Thyroid gland (tissue), 4 donors: ENCODE results near the gene STK4.

ENCODE experiments used
- CTCF ChIP-seq, 6 experiments: fragments of 200-600 bp in 3 of 6; fragments of 450-650 bp in 3 of 6; sonication (generic) in 3 of 6; IDR thresholded peaks; one replicate each; pipeline ENCODE4 v1.5.1; 2016 to 2019; ENCODE audit warnings: antibody characterized with exemption in 6 of 6, mild to moderate bottlenecking in 2 of 6, inconsistent platforms in 1 of 6, moderate library complexity in 1 of 6
- POLR2A ChIP-seq, 2 donors: fragments of 450-650 bp; IDR thresholded peaks; one replicate each; pipeline ENCODE4 v1.6.1; 2017; ENCODE audit warnings: antibody characterized with exemption in 2 of 2, mild to moderate bottlenecking in 2 of 2, moderate library complexity in 1 of 2

GRCh38 chr20:44930517-44931168 is 35.7 kb upstream of the STK4 start:
- TF ChIP-seq CTCF (IDR thresholded peaks at IDR 0.05): no peak
- no peak for TF ChIP-seq POLR2A (IDR thresholded peaks at IDR 0.05)
